Left hindlimb (tissue), 1 donor: ENCODE results near the gene LACTB.

Experiments used
- DNase-seq: peaks from one replicate; pipeline ENCODE4 v3.0.0-alpha.2; 2018

Gene LACTB

DNA sequence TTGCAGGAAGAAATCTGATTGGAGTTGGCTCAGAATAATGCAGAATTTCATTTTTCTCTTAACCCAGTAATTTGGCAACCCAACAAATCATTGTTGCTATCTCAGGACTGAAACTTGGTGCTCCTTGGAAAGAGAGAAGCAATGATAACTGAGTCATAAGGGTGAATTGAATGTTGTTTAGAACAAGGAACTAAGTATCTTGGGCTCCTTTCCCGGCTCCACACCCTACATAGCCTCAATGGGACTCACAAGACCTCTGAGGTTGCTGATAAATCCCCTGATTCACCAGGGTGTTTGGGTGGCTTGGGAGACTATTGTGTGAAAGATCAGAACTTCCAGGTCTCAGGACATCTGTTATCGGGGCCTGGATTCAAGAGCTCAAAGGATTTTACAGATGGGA lies 60.0 kb downstream of the LACTB start:
- no peak for DNase-seq

DNA sequence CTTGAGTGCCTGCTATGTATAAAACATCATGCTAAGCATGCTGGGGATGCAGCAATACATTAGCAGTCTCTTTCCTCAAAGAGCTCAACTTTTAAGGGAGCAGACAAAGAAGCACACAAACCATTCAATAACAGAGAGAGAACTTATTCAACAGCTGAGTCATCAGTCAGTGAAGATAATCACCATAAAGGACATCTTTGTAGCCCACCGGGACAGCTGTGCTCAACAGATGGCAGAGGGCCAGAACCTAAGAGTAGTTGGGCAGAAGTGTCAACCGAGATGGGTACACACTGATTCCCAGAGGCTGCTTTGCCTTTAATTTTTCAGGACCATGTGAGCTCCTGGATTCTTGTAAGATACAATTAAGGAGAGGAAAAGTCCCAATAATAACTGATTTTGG lies 63.5 kb downstream of the LACTB start:
- DNase-seq: no peak

DNA sequence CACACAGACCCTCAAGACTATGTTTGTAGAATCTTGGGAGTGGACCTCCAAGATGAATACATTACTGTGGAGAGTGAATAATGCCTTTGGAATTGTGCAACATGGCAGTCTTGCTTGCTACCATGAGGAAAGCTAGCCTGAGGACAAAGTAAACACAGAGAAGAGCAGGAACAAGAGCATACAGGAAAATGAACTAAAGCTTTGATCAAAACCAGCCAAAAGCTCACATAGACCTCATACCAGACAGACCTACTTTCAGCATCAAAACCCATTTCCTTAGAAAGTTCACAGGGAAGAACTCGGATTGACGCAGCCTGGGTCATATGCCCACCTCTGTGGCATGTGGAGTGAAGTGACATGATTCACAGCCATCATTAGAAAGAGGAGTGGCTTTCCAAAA lies 64.4 kb downstream of the LACTB start:
- DNase-seq: no peak

DNA sequence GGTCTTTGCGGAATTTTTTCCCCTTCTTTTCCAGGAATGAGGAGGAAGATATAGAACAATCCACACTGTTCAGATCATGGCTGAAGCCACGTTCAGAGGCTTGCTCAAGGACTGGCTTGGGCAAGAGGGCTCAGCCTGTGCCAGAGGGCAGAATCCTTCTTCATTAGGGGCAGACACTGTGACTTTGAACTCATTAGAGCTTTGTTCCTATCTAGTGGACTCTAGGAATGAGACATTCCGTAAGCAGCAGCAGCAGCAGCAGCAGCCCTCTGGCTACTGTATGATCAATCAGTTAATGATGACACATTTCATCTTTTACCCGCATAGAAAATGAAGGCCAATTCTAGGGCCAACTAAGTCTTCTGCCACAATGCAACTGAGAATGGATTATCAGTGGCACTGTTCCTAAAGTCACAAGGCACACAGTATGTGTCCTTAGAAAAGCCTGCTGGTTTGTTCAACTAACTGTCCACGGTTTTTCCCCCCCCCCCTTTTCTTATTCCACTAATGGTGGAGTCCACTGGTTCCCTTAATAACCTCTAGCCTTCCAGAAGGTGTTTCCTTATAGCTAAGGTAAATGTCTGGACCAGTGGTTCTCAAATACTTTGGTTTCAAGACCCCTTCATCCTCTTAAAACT lies 66.0 kb downstream of the LACTB start:
- DNase-seq: no peak

DNA sequence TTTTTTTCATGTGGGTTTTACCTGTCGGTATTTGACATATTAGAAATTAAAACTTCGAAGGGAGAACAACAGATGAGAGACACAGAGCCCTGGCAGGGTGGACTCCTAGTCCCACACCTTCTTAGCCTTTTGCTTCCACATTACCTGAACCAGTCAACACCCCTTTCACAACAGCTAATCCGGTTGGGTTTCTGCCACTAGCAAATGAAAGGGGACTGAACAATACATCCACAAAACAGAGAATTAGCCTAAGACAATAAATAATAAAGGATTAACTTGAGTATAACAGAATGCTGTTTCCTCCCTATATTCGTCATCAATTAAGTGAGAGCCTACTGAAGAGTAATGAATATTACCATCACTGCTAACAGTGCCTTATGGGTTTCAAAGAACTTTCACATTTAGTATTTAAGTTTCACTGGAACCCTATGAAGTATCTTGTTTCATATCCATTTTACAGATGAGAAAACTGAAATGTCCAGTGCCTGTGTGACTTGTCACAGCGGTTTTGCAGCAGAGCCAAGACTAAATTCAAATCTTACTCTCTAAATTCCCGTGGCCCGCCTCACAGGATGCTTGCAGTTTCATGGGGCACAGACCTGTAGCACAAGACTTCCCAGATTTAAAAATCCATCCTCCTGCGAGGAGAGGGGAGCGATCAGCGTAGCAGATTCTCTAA lies 66.7 kb downstream of the LACTB start:
- no peak for DNase-seq

GRCh38 chr15:63188926-63189871 lies 67.5 kb downstream of the LACTB start, which contains the start of gene RAB8B:
RAB8B (plus strand) TSS chr15:63189606; CDS start chr15:63189625, 19 bp downstream.
- peak; percentile 99 for DNase-seq

DNA sequence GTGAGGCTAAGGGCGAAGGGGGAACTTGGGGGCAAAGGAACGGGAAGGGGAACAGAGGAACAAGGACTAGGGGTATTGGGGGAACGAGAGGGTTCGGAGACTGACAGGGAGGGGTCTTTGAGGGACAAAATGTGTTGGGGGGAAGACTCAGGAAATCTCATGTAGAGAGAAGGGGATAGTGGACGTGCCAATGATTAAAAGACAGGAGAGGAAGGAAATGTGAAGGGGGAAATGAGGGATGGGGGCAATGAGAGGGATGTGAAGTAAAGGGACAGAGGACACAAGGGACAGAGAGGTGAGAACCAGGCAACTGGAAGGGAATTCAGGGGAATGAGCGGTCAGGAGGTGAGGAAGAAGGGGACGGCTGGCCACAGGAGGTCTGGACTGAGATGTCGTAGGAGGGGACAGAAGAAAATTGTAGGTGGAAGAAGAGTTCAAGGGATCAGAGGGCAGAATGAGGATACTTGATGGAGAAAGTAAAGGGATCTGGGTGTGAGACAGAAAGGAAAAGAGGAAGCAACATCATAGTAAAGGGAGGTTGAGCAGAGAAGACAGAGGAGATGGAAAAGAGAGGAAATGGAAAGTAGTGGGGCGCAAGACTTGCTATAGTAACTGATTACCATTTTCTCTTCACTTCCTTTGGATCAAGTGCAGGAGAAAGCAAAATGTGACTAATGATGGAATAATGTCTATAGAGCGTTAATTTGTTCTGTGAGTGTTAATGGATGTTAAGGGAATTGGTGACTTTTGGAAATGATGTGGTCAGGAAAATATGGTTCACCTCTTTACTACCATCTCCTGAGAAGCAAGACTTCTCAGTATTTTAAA lies 68.5 kb downstream of the LACTB start:
- DNase-seq: no peak

DNA sequence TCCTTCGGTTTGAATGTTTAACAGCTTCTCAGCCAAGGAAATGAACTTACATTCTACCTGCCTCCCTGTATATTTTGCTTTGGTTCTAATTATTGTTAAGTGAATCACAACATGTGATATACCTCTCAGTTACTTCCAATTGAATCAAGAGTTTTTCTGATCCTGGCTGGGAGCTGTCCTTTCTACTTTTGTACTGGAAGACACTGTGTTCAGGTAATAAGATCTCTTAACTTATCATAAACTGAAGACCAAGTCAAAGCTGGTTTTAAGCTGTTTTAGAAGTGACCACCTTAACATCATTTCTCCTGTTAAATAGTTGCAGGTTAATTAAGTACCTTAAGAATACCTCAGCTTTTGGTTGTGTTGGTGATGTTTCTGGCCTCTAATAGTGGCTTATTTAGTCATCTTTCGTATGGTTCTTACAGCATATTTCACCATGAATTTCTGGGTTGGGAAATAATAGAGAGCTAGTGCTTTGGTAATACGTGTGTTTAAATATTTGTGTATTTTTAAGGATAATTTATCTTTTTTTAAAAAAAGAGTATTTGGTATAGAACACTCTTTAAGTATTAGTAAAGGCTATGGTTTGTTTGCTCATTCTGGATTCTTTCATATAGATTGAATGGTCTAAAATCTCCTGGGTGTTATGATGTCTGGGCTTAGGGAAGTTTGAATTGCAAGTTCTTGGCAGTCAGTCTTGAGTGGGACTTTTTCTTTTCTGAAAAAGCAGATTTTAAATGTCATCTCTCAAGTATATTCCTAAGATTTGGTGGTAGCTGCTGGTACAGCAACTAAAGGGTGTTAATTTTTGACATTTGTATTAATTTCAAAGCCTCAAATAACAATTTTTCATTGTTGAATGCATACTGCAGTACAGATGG lies 69.3 kb downstream of the LACTB start:
- DNase-seq: no peak
